Hepatic stellate cell (primary cell): ENCODE measurements around the gene MED26.

ENCODE experiments used
- DNase-seq: peaks from one replicate; pipeline ENCODE4 v3.0.0; 2011; ENCODE audit warnings: low spot score

MED26 gene

DNA sequence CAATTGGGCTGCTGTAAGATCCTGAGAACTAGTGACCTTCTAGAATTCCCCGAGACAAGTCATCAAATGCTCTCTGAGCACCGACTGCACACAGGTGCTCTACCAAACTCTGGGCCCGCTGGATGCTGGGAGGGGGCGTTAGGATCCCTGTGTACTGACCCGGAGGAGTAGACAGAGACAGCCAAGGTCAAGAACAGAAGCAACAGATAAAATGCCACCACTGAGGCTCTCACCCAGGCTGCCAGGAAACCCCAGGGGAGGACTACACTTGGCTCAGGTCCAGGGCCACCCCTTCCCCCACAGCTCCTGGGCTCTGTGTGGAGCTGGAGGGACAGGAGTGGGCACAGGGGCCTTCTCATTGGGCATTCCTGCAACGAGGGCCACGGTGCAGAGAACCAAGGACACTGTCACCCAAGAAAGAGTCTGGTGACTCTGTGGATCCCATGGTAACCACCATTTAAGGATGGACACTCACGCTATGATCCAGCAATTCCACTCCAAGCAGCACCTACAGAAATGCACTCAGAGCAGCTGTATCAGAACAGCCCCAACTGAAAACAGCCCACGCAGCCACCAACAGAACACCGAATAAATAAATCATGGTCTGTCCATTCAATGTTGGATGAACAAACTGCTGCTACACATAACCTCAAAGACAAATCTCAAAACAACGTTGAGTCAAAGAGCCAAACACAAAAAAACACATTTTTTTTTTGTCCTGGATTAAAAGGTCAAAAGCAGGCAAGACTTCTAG lies 39.0 kb downstream of the MED26 start:
- DNase-seq: no peak

DNA sequence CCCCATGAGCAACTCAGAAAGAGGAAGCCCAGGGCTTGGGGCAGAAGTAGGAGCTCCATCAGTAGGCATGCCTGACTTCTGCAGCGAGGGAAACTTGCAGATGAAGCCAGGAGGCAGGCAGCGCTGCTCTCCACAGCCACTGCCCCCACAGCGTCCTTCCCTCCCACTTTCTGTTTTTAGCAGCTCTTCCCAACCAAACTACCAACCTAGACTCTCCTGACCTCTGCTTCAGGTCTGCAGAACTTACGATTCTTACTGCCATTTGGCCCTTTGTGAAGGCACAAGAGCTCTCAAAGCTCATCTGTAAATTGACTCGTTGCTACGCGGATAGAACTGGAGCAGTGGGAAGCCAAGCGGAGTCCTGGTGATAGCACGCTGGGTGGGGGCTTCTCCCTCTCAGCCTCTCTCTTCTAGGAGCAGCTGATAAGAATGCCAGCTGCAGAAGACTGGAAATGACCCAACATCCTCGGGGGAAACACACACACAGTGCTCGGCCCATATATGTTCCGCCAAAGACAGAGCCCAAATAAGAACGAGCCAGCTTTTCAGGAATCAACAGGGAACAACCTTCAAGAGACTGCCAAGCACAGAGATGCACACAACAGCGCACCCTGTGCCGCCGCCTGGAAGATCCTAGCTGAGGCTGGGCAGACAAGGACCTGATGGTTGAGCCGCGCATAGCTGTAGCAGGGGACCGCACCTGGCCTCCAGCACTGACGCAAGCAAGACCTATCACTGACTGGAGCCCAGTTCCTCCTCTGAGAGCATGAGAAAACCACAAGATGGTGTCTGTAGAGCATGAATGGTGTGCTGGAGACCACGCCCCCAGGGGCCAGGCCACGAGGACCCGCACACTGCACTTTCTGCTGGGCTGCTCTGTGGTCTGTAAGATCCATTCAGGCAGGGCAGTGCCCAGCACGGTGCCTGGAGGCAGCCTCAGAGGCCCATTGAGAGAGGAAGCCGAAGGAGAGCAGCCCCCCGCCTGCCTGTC lies 39.9 kb downstream of the MED26 start:
- peak; percentile 34 for DNase-seq

DNA sequence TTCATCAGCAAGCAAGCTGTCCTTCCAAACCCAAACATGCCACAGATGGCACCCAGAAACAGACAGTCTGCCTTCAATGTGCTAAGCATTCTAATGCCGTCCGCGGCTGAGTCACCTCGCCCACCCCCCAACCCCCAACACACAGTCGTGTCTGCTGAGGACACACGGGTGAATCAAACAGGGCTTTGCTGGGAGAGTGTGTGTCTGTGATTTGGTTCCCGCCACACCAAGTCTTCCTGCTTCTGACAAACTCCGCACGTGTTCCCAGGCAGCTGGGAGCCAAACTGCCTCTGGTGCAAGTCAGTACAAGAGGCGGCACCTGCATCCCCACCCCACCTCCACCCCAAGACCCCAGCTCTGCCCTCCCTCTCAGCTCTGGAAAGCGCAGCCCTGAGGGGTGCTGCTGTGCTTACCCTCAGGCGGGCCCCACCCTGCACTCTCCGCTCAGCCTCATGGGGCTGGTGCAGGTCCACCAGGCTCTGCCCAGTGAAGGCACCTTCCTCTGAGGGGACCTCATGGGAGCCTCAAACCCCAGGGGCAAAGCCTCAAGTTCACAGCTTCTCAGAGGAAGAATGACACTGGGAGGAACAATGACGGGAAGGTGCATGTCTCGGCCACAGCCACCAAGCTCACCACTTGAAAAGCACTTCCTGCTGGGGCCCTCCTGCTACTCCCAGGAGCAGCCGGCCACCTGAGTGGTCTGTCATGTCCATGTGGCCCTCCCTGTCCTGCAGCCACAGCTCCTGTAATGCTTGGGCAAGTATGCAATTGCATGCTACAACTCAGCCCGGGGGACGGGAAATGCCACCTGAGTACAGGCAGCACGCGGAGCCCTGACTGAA lies 40.8 kb downstream of the MED26 start:
- no peak for DNase-seq

DNA sequence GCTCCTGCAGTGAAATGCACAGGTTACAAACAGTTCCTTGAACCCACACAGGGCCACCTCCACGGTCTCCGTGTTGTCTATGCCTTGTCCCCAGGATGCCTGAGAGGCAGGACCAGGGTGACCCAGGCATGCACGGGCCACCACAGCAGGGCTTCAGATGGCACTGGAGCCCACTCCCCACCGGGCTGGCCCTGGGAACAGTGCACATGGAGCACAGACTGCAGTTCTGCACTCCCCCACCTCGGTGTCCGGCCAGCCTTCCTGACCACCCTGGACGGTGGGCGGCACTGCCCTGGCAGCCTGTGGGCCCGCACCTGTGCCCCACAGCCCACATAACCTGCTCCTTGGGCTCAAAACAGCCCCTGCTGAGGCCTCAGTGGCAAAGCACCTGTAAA lies 41.5 kb downstream of the MED26 start:
- DNase-seq: no peak

DNA sequence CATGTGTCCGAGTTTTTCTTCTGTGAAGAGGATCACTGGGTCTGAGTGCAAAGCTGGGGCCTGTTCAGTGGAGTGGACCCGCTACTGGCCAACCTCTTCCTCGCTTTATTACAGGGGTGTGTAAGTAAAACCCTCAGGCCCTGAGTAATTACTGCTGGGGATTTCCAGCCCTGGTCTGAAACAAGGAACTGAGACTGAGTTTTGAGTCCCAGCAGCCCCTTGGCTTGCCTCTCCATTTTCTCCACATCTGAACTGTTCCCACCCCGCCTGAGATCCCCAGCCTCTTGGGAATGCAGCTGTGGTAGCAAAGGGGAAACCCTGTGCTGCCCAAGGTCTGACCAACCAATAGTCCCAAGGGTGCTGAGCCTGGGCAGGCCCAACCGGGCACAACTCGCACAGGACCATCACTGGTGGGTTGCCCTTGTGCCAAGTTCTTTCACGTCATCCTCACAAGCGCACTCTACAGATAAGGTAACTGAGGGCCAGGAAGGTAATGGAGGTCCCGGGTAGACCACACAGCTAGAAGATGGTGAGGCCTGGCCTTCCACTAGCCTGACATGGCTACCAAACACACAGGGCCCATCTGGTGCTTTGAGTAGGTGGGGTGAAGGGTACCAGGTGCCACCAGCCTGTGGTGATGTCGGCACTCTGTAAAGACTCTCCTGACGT lies 42.1 kb downstream of the MED26 start:
- no peak for DNase-seq

DNA sequence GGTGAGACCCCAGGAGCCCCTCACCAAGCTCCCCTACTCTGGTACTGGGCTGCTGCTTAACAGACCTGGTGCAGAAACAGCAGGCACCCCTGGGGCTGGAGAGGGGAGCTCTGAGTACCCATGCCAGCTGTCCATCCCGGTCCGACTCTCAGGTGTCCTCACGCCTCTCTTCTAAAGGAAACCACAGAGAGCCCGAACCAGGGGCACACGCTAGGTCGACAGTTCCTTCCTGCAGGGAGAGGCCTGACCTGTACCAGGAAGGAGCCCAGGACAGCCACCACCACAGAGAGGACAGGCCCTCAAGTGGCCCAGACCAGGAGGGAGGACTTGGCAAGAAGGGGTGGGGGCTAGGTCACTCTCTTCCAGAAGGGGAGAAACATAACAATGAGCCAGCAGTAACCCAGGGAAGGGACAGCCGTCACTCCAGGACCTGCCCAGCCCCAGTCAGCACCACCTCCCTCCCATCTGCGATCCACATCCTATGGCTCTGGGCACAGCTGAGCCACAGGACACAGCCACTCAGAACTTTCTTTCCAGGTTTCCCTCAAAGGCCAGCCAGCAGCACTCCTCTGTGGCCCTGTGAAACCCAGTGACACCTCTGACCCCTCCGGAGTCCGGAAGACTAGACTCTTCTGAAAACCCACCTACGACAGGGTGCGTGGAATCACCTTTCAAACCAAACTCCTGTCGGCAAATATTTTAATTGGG lies 42.8 kb downstream of the MED26 start:
- DNase-seq: no peak

DNA sequence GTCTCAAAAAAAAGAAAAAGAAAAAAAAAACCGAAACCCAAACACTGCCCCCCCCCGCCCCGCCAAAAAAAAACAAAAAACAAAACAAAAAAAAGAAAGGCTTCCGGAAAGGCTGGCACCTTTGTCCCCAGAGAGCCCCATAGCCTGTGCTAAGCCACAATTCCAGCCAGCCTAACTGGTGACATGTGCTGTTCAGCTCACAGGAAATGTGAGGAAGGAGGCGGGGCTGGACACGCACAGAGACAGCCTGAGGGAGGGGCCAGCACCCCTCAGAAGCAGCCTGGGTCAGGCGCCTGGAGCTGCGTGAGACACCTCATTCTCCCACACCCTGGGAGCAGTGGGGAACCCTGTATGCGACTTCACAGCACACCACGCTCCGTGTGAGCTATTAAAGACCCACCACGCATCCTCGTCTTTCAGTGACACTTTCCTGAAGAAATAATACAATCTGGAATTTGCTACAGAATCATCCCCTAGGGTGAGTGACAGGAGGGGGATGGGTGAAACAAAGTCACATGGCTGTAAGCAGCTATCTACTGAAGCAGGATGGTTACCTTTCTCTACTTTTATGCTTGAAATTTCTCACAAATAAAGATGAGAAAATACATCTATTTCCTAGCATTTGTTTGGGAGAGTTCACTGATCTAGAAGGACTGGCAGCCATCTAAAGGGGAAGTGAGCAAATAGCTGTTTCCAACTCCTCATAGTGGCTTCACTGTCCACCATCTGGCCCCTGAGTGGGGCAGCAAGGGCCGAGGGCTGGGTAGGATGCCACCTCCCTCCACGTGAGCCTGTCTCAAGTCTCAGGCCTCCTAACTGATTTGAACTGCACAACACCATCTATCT lies 43.5 kb downstream of the MED26 start:
- peak; percentile 77 for DNase-seq

DNA sequence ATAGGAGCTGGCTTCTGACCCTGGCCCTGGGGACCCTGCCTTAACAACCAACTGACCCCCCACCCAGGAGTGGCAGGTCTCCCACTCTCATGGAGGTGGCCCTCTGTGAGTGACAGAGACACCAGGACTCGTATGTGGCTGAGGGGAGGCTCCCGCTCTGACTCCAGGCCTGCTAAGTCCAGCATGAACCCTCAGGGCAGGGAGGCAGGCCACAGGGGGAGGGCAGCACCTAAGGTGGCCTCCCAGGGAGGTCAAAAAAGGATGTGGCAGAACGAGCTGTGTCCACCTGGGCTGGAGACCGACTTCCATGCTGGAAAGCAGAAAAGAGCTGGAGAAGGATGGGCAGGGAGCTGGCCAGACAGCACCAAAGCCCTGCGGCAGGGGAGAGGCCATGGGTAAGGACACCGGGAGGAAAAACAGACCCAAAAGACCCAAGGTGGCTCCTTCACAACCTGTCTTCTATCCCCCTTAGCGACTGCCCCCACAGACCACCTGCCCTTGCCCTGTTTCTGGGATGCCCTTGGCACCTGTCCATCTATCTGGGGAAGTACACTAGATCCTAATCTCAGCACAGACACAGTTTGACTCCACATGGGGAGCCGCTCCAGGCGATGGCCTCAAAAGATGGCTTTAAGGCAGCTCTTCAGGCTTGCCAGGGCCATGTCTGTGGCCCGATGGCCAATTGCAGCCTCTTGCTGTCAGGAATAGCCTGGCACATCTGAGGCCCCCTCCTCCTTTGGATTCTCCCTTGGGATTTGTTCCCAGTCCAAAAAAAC lies 45.3 kb downstream of the MED26 start:
- no peak for DNase-seq

DNA sequence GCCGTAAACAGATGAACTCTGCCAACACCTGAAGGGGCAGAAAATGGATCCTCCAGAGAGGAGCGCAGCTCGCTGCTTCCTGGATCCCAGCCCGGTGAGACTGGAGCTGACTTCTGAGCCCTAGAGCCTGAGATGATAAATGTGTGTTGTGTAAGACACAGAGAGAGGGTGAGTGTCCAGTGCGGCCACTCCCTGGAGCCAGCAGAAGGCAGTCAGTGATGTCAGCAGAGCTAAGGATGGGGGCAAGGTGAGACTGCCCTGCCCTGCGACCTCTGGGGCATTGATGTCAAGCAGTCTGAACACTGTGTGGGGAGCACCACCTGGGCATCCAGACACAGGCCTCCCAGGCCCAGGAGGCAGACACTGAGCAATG lies 46.0 kb downstream of the MED26 start:
- no peak for DNase-seq

DNA sequence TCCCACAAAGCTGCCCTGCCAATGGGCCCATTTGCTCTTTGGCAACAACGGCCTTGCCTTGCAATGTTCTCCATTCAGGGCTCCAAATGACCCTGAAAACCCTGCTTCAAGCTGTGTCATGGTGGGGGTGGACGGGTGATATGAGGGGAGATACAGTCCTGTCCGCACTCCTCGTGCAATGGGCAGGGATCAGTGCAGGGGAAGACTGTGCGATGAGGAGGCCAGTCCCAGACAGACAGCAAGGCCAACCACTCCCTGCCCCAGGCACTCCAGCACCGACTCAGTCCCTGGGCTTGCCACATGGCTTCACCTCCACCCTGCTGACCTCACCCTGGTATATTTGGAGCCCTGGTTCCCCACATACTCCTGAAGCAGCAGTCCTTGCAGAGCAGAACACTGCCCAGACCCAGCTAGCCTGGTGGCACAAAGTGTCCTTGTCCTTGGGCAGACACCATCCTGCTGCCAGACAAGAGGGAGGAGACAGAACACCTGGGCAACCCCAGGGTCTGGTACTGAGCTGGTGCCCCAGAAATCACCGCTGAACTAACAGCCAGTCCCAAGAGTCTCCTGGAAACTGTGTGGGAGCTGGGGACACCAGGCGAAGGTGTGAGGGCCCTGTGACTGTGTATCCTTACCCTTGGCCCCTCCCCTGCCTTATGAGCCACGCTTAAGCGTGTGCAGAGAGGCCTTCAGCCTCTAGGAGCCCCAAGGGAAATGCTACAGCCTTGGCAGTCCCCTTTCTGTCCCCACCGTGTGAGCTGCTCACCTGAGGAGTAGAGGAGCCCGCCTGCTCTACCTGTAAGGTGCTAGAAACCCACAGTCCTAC lies 46.6 kb downstream of the MED26 start:
- no peak for DNase-seq

DNA sequence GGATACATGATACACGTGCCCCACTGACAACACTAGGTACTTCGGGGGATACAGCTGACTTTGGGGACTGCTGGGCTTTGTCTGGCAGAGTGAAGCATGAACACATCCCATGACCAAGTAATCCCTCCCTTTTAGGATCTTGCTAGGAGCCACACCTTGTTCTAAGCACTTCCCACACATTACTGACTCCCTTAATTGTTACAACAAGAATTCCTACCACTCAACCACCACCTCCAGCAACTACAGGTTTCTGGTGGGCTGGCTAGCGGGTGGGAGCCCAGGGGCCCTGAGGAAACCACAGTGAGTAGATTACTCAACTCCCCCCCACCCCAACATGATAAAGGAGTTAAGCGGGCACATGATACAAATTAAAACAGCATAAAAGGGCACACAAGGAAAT lies 48.6 kb downstream of the MED26 start:
- no peak for DNase-seq

DNA sequence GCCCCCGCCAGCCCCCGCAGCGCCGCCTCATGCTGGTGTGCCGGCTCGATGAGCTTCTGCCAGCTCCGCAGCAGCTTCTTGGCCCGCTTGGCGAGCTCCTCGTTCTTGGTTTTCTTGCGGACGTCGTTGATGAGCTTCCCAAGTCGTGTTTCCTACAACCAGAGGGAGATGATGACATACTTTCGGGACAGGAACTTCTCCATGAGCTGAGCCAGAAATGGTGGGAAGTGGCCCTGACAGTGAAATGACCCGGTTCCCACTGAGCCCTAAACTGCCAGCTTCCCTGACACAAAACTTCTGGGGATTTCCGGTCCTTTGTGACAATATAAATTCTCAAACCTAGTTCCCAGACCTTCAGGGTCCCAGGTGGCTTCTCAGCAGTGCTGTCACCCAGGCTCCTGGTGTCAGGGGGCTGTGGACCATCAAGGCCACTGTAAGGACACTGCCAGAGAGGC lies 50.4 kb downstream of the MED26 start:
- no peak for DNase-seq

DNA sequence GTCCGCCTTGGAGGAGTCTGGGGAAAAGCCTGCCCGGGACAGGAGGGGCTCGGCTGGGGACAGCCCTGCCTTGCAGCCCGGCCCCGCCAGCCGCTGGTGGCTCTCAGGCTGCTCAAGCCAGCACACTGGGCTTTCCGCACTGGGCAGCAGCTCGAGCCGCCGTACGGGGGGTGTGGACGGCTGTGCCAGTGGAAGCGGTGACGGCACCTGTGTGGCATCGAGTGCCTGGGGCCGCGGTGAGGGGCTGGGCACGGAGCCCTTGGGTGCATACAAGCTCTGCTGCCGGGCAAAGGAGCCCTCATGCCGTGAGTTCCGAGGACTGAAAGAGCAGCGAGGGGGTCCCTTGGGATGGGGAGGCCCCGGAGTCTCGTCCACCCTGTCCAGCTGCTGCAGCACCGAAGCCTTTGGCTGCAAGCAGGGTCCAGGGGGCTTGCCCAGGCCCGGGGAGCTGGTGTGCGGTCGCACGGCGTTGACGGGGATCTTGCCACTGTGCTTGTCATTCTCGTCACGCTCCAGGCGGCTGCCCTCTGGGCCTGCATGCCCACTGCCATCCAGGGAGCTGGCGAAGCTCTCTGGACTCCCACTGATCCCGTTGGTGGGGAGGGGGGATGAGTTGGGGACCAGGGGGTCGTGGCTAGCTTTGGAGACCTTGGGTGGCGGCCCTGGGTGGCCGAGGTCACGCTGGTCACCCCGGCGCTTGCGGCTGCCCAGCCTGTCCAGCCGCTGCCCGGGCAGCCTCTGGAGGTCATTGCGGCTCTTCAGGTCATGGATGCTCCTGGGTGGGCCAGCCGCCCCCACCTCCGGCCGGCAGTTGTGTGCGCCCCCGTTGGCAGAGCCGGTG lies 51.1 kb downstream of the MED26 start:
- DNase-seq: no peak

DNA sequence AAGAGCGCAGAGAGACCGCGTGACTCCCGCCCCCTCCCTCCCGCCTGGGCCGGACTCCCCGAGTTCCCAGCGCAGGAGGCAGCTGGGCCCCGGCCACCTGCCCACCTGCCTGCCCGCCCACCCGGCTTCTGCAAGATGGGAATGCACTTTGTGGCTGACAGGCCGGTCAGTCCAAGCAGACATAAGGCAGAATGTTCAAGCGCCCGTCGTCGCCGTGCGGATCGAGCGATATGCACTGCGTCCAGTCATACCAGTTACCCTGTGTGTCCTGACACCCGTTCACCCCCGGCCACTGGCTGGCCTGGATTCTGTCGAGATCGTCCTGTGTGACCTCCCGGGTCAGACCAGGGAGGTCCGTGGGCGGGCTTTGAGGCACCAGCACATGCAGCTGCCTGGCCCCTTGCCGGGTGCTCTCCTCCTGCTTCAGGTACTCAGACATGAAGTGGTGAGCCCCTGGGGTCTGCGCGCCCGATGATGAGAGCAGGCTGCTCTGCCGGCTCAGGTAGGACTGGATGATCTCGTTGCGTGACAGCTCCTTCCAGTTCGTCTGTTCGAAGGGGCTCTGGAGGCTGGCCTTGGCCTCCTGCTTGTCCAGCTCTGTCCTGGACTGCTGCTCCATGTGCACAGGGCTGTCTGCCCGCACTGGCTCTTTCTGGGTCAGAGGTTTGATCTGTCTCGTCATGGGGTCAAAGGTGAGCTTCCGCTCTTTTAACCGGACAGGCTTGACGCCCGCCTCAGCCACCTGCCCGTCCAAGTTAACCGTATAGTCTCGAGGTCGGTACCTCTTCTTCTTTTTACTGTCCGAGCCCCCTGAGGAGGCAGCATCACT lies 51.9 kb downstream of the MED26 start:
- no peak for DNase-seq

DNA sequence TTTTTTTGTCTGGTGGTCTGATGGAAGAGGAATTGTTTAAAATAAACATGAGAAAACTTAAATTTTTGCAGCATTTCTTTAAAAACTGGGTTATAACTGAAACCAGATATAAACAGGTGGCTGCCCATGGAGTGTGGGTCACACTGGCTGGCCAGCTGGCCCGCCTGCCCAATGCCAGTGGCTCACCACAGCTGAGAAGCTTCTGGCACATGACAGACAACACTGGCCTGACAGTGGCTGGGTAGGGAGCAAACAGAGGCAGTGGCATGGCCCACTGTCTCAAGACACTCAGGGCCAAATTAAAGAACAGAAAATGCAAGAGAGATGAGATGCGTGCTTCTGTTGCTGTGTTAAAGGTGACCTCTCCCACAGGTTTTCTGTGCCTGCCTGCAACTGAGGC lies 52.7 kb downstream of the MED26 start:
- DNase-seq: no peak

DNA sequence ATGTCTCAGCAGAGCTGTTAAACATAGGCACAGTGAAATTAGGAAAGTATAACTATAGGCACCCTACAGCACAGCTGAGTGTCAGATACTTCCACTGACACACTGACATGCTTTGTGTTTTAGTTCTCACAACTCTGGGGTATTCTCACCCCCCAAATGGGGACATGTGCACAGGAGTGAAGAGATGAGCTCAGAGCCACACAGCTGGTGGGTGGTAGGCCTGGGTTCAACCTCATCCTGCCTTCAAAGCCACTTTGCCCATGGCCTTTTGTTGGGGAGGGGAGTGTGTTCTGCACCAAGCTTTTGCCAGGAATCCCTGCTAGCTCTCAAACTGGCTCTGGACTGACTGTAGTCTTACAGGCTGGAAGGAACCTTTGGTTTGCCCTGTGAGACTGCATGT lies 54.1 kb downstream of the MED26 start:
- no peak for DNase-seq

DNA sequence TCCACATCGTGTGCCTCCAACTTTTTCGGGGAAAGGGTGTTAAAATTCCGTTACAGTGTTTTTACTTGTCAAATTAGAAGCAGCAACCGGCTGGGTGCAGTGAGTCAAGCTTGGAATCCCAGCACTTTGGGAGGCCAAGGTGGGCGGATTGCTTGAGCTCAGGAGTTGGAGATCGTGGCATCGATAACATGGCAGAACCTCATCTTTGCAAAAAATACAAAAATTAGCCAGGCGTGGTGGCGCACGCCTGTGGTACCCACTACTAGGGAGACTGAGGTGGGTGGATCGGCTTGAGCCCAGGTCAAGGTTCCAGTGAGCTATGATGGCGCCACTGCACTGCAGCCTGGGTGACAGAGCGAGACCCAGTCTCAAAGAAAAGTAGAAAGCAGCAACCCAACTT lies 54.7 kb downstream of the MED26 start:
- DNase-seq: no peak
